ENCODE measurements around the gene PHRF1.

The PHRF1 gene

GRCh38 chr11:540583-541432 lies 35.5 kb upstream of the PHRF1 start:
- H3K27me3 ChIP-seq (ENCODE audit: insufficient read depth, low read length): no peaks in the 10 kb centered on the region
- H3K79me2 ChIP-seq (ENCODE audit: control insufficient read depth, insufficient read depth, low read length, unreplicated experiment): no peaks in the 10 kb centered on the region
- H3K4me1 ChIP-seq (ENCODE audit: control insufficient read depth, insufficient read depth, low read length, unreplicated experiment): peaks cover 7% of the 10 kb centered on the region
- no peaks in the 10 kb centered on the region for H3K36me3 ChIP-seq (ENCODE audit: insufficient read depth, low read length)
- H3K27ac ChIP-seq (ENCODE audit: low read depth, low read length): no peak overlapping the region
- no peak overlapping the region for H3K4me3 ChIP-seq (ENCODE audit: low read depth, low read length)
- H2AFZ ChIP-seq (ENCODE audit: low read length, unreplicated experiment): no peak overlapping the region

DNA sequence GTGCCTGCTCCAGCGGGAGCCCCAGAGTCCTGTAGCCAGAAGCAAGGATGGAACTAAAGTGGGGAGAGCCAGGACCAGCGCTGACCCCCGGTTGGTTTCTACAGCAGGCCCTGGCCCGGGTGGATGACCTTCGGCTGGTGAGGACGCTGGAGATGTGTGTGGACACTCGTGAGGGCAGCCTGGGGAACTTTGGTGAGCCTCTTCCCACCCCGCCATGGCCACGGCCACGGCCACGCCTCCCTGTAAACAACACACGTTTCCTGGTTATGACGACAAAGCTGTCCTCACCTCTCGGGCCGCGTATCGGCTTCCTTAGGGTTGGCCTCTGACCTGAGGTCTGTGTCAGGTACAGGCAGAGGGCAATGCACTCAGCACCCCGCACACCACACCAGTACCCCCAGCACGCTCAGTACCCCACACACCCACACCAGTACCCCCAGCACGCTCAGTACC lies 34.8 kb upstream of the PHRF1 start:
- Histone ChIP-seq H3K4me1 (ENCODE audit: control insufficient read depth, insufficient read depth, low read length, unreplicated experiment) (peaks cover 7% of the 10 kb centered on the region), H3K27me3 (ENCODE audit: insufficient read depth, low read length) (no peaks in the 10 kb centered on the region), H3K27ac (ENCODE audit: low read depth, low read length) (no peak overlapping the region), H3K4me3 (ENCODE audit: low read depth, low read length) (no peak overlapping the region), H3K79me2 (ENCODE audit: control insufficient read depth, insufficient read depth, low read length, unreplicated experiment) (no peaks in the 10 kb centered on the region), H3K36me3 (ENCODE audit: insufficient read depth, low read length) (no peaks in the 10 kb centered on the region), H2AFZ (ENCODE audit: low read length, unreplicated experiment) (no peak overlapping the region)

DNA sequence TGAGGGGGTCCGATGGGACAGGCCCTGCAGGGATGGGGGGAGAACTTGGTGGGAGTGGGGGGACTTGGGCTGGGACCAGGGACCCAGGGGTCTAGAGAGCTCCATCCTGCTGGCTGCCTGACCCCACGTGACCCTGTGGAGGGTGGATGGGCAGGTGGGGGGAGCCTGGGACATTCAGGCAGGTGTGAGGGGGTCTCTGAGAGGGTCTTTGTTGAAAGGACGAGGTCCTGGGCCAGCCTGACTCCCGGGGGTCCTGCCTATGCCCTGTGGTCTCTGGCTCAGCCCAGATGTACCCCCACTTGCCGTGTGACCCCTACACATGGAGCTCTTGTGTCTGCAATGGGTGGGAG lies 31.5 kb upstream of the PHRF1 start:
- H3K27ac ChIP-seq (ENCODE audit: low read depth, low read length): no peak overlapping the region
- H3K4me3 ChIP-seq (ENCODE audit: low read depth, low read length): no peak overlapping the region
- H3K4me1 ChIP-seq (ENCODE audit: control insufficient read depth, insufficient read depth, low read length, unreplicated experiment): no peaks in the 10 kb centered on the region
- no peaks in the 10 kb centered on the region for H3K27me3 ChIP-seq (ENCODE audit: insufficient read depth, low read length)
- H3K79me2 ChIP-seq (ENCODE audit: control insufficient read depth, insufficient read depth, low read length, unreplicated experiment): no peaks in the 10 kb centered on the region
- no peak overlapping the region for H2AFZ ChIP-seq (ENCODE audit: low read length, unreplicated experiment)
- H3K36me3 ChIP-seq (ENCODE audit: insufficient read depth, low read length): no peaks in the 10 kb centered on the region

GRCh38 chr11:545171-545570 lies 31.1 kb upstream of the PHRF1 start:
- Histone ChIP-seq H2AFZ (ENCODE audit: low read length, unreplicated experiment) (no peak overlapping the region), H3K4me1 (ENCODE audit: control insufficient read depth, insufficient read depth, low read length, unreplicated experiment) (no peaks in the 10 kb centered on the region), H3K27me3 (ENCODE audit: insufficient read depth, low read length) (no peaks in the 10 kb centered on the region), H3K79me2 (ENCODE audit: control insufficient read depth, insufficient read depth, low read length, unreplicated experiment) (no peaks in the 10 kb centered on the region), H3K27ac (ENCODE audit: low read depth, low read length) (no peak overlapping the region), H3K4me3 (ENCODE audit: low read depth, low read length) (no peak overlapping the region), H3K36me3 (ENCODE audit: insufficient read depth, low read length) (no peaks in the 10 kb centered on the region)

- no peaks in the 10 kb centered on the region for H3K79me2 ChIP-seq (ENCODE audit: control insufficient read depth, insufficient read depth, low read length, unreplicated experiment)
- no peak overlapping the region for H3K4me3 ChIP-seq (ENCODE audit: low read depth, low read length)
- peaks cover 4% of the 10 kb centered on the region for H3K4me1 ChIP-seq (ENCODE audit: control insufficient read depth, insufficient read depth, low read length, unreplicated experiment)
- no peak overlapping the region for H2AFZ ChIP-seq (ENCODE audit: low read length, unreplicated experiment)
- no peaks in the 10 kb centered on the region for H3K36me3 ChIP-seq (ENCODE audit: insufficient read depth, low read length)
- H3K27me3 ChIP-seq (ENCODE audit: insufficient read depth, low read length): no peaks in the 10 kb centered on the region
- no peak overlapping the region for H3K27ac ChIP-seq (ENCODE audit: low read depth, low read length)
These were observed 27.3 kb upstream of the PHRF1 start for GRCh38 chr11:548700-549603.

DNA sequence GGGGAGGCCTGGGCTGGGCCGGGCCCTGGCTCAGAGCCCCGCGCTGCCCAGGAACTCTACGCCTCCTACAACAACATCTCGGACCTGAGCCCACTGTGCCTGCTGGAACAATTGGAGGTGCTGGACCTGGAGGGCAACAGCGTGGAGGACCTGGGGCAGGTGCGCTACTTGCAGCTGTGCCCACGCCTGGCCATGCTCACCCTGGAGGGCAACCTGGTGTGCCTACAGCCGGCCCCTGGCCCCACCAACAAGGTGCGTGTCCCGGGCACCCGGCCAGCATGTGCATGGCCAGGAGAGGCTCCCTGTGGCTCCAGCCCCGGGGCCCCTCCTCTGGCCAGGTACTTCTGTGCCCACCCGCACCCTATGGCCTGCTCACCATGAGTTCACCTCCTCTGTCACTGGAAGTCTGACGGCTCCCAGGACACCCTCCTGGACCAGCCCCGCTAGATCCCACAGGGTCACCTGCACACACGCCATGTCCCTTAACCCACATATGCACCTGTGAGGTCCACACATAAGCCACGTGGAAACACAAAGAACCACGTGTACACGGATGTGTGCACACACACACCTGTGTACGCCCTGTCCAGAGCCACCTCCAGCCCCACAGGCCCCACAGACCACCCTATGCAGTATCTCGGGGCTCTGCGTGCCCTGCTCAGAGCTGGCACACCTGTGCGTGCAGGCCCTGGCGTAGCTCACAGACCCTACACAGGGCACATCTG lies 26.1 kb upstream of the PHRF1 start:
- no peak overlapping the region for H3K4me3 ChIP-seq (ENCODE audit: low read depth, low read length)
- H3K27ac ChIP-seq (ENCODE audit: low read depth, low read length): no peak overlapping the region
- no peaks in the 10 kb centered on the region for H3K79me2 ChIP-seq (ENCODE audit: control insufficient read depth, insufficient read depth, low read length, unreplicated experiment)
- H2AFZ ChIP-seq (ENCODE audit: low read length, unreplicated experiment): no peak overlapping the region
- peaks cover 10% of the 10 kb centered on the region; the same call in 1 of the 2 replicates for H3K27me3 ChIP-seq (ENCODE audit: insufficient read depth, low read length)
- peaks cover 4% of the 10 kb centered on the region for H3K4me1 ChIP-seq (ENCODE audit: control insufficient read depth, insufficient read depth, low read length, unreplicated experiment)
- no peaks in the 10 kb centered on the region for H3K36me3 ChIP-seq (ENCODE audit: insufficient read depth, low read length)

DNA sequence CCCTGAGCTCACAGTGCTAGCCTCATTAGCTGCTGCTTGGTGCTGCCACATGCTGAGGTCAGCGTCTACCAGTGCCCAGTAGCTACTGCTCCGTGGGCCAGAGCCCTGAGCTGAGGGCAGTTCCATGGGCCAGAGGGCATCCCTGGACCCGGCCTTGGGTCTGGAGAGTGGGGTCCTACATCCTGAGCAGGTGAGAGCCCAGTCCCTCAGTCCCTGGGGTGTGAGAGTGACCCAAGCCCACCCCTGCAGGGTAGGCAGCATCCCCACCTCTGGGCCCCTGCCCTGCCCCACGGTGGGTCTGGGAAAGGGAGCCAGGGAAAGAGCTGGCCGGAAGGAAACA lies 25.6 kb upstream of the PHRF1 start:
- Histone ChIP-seq H3K4me3 (ENCODE audit: low read depth, low read length) (no peak overlapping the region), H3K36me3 (ENCODE audit: insufficient read depth, low read length) (no peaks in the 10 kb centered on the region), H2AFZ (ENCODE audit: low read length, unreplicated experiment) (no peak overlapping the region), H3K27ac (ENCODE audit: low read depth, low read length) (no peak overlapping the region), H3K27me3 (ENCODE audit: insufficient read depth, low read length) (peaks cover 15% of the 10 kb centered on the region; the same call in 1 of the 2 replicates), H3K79me2 (ENCODE audit: control insufficient read depth, insufficient read depth, low read length, unreplicated experiment) (no peaks in the 10 kb centered on the region), H3K4me1 (ENCODE audit: control insufficient read depth, insufficient read depth, low read length, unreplicated experiment) (peaks cover 4% of the 10 kb centered on the region)

DNA sequence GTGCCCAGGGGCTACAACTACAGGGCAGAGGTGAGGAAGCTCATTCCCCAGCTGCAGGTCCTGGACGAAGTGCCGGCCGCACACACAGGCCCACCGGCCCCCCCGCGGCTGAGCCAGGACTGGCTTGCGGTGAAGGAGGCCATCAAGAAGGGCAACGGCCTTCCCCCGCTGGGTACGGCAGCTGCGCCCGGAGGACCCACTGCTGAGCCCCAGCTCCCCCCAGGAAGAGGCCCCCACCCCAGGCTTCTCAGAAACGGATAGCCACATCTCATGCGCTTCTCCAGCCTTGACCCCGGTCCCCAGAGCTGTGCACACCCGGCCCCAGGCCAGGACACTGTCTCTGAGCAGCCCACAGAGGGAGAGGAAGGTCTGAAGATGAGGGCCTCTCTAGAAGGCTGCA lies 25.1 kb upstream of the PHRF1 start:
- H3K36me3 ChIP-seq (ENCODE audit: insufficient read depth, low read length): no peaks in the 10 kb centered on the region
- peaks cover 4% of the 10 kb centered on the region for H3K4me1 ChIP-seq (ENCODE audit: control insufficient read depth, insufficient read depth, low read length, unreplicated experiment)
- no peak overlapping the region for H2AFZ ChIP-seq (ENCODE audit: low read length, unreplicated experiment)
- H3K27me3 ChIP-seq (ENCODE audit: insufficient read depth, low read length): peaks cover 19% of the 10 kb centered on the region; the same call in 1 of the 2 replicates
- H3K27ac ChIP-seq (ENCODE audit: low read depth, low read length): no peak overlapping the region
- no peak overlapping the region for H3K4me3 ChIP-seq (ENCODE audit: low read depth, low read length)
- H3K79me2 ChIP-seq (ENCODE audit: control insufficient read depth, insufficient read depth, low read length, unreplicated experiment): no peaks in the 10 kb centered on the region

DNA sequence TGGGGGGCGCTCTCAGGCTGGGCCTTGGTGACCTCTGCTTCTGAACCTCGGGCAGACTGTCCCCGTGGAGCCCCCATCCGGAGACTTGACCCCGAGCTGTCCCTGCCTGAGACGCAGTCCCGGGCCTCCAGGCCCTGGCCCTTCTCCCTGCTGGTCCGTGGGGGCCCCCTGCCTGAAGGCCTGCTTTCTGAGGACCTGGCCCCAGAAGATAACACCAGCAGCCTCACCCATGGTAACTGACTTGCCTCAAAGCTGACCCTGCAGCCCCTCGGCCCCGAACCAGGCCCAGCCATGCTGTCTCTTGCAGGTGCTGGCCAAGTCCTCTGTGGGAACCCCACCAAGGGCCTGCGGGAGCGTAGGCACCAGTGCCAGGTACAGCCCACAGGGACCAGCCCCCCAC lies 24.7 kb upstream of the PHRF1 start:
- Histone ChIP-seq H3K4me1 (ENCODE audit: control insufficient read depth, insufficient read depth, low read length, unreplicated experiment) (peaks cover 4% of the 10 kb centered on the region), H2AFZ (ENCODE audit: low read length, unreplicated experiment) (no peak overlapping the region), H3K36me3 (ENCODE audit: insufficient read depth, low read length) (no peaks in the 10 kb centered on the region), H3K27me3 (ENCODE audit: insufficient read depth, low read length) (peaks cover 24% of the 10 kb centered on the region), H3K27ac (ENCODE audit: low read depth, low read length) (no peak overlapping the region), H3K79me2 (ENCODE audit: control insufficient read depth, insufficient read depth, low read length, unreplicated experiment) (no peaks in the 10 kb centered on the region), H3K4me3 (ENCODE audit: low read depth, low read length) (no peak overlapping the region)

- peaks cover 41% of the 10 kb centered on the region for H3K27me3 ChIP-seq (ENCODE audit: insufficient read depth, low read length)
- H3K36me3 ChIP-seq (ENCODE audit: insufficient read depth, low read length): no peaks in the 10 kb centered on the region
- no peaks in the 10 kb centered on the region for H3K79me2 ChIP-seq (ENCODE audit: control insufficient read depth, insufficient read depth, low read length, unreplicated experiment)
- no peak overlapping the region for H2AFZ ChIP-seq (ENCODE audit: low read length, unreplicated experiment)
- H3K4me1 ChIP-seq (ENCODE audit: control insufficient read depth, insufficient read depth, low read length, unreplicated experiment): peaks cover 4% of the 10 kb centered on the region
- no peak overlapping the region for H3K4me3 ChIP-seq (ENCODE audit: low read depth, low read length)
- H3K27ac ChIP-seq (ENCODE audit: low read depth, low read length): no peak overlapping the region
These were observed 22.9 kb upstream of the PHRF1 start for GRCh38 chr11:553083-553987.

Measured in ACC112 (cell line).